PFSK-1 (cell line): Measurements from ENCODE around the gene GNG13. TPM values are rescaled to one million over a fixed set of nuclear protein-coding genes. Genes with fewer than 3 reads are reported as not detected.

Source experiments
- FOXP2 ChIP-seq: optimal IDR thresholded peaks from 2 replicates; pipeline ENCODE3; 2011; ENCODE audit warnings: borderline replicate concordance, control low read depth, inconsistent platforms; ENCODE audit not compliant: insufficient read depth; ENCODE audit errors: extremely low read length, extremely low read depth
- POLR2AphosphoS5 ChIP-seq: IDR thresholded peaks from 2 replicates; pipeline ENCODE4 v1.6.1; 2012; ENCODE audit warnings: low read depth, mild to moderate bottlenecking, control low read depth, low read length, moderate library complexity
- REST ChIP-seq, 2 experiments: IDR thresholded peaks; 2 replicates each; pipeline versions ENCODE4 v1.6.1 to v1.8.0; 2011 to 2012; ENCODE audit warnings: low read depth in 2 of 2, low read length in 2 of 2, control low read depth in 1 of 2, inconsistent platforms in 1 of 2, mild to moderate bottlenecking in 1 of 2, moderate library complexity in 1 of 2; ENCODE audit not compliant: insufficient read depth in 1 of 2
- SIN3A ChIP-seq: IDR thresholded peaks from 2 replicates; pipeline ENCODE4 v1.6.1; 2012; ENCODE audit warnings: mild to moderate bottlenecking, low read length, moderate library complexity, borderline replicate concordance; ENCODE audit not compliant: insufficient read depth
- TAF1 ChIP-seq: IDR thresholded peaks from 2 replicates; pipeline ENCODE4 v1.6.1; 2012; ENCODE audit warnings: low read length, control low read depth, borderline replicate concordance; ENCODE audit not compliant: insufficient read depth
- polyA plus RNA-seq: library from polyadenylated mRNA; unstranded; fragments of >200 nt; gene quantifications from one replicate; pipeline ENCODE4 v1.2.1, GENCODE V29; 2012; ENCODE audit warnings: low read depth, missing spikeins; ENCODE audit not compliant: insufficient read length

GNG13 gene, protein sequence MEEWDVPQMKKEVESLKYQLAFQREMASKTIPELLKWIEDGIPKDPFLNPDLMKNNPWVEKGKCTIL
- polyA plus RNA-seq: 0.95 TPM

- TF ChIP-seq REST (IDR thresholded peaks at IDR 0.05; ENCODE audit: insufficient read depth in 1 of 2, low read depth in 2 of 2, low read length in 2 of 2) (no peak), FOXP2 (no peak), TAF1 (no peak), POLR2AphosphoS5 (no peak), SIN3A (no peak)
Measured at GRCh38 chr16:799948-800833, at the start of gene GNG13. TSS of gene GNG13 (minus strand) at chr16:800734. CDS start at chr16:799077, 1,657 bp downstream.

DNA sequence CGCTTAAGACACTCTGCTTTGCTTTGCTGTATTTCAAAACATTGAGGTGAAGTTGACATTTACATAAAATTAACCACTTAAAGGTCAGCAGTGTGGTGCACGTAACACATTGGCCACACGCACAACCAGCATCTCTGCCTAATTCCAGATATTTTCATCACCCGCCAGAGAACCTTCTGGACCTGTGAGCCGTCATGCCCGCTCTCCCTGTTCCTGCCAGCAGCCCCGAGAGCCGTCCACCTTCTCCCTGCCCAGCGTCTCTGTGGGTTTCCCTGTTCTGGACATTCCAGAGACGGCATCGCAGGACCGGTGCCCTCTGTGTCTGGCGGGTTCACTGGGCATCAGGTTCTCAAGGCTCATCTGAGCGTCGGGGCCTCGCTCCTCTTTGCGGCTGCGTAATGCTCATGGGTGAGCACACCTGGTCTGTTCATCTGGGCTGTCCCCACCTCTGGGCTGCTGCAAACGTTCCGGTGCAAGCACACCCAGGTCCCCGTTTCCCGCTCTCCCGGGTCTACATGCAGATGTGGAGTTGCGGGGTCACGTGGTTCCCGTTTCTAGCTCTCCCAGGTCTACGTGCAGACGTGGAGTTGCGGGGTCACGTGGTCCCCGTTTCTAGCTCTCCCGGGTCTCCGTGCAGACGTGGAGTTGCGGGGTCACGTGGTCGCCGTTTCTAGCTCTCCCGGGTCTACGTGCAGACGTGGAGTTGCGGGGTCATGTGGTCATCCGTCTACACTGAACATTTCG, 48.1 kb upstream of the GNG13 start:
- TF ChIP-seq FOXP2 (no peak), REST (IDR thresholded peaks at IDR 0.05; ENCODE audit: insufficient read depth in 1 of 2, low read depth in 2 of 2, low read length in 2 of 2) (no peak), POLR2AphosphoS5 (no peak), TAF1 (no peak), SIN3A (no peak)

- TF ChIP-seq TAF1 (no peak), SIN3A (no peak), REST (IDR thresholded peaks at IDR 0.05; ENCODE audit: insufficient read depth in 1 of 2, low read depth in 2 of 2, low read length in 2 of 2) (no peak)
Measured at GRCh38 chr16:847681-848445, 47.3 kb upstream of the GNG13 start.

DNA sequence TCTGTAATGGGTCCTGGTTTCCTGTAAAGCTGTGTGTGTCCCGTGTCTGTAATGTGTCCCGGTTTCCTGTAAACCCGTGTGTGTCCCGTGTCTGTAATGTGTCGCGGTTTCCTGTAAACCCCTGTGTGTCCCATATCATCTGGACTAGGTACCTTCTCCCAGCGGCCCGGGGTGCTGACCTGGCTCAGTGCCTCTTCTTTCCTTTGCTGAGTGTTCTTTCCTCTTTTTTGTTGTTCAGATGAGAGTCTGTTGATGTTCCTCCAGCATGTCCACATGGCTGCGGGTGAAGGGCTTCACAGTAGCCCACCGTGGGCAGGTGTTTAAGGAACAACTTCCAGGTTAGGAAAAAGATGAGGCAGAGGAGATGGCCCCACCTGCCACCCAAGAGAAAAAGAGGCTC, 46.6 kb upstream of the GNG13 start:
- TF ChIP-seq FOXP2 (no peak), SIN3A (no peak), TAF1 (no peak), POLR2AphosphoS5 (no peak), REST (IDR thresholded peaks at IDR 0.05; ENCODE audit: insufficient read depth in 1 of 2, low read depth in 2 of 2, low read length in 2 of 2) (no peak)
